DMS153 treated with DMSO at 0.1 percent for 48 hours (cell line): ENCODE results near the gene SRGAP3.

Source experiments
- DNase-seq: peaks from one replicate; lab custom pipeline; 2025; ENCODE audit not compliant: unreplicated experiment; lab: John Stamatoyannopoulos, UW

SRGAP3 gene

DNA sequence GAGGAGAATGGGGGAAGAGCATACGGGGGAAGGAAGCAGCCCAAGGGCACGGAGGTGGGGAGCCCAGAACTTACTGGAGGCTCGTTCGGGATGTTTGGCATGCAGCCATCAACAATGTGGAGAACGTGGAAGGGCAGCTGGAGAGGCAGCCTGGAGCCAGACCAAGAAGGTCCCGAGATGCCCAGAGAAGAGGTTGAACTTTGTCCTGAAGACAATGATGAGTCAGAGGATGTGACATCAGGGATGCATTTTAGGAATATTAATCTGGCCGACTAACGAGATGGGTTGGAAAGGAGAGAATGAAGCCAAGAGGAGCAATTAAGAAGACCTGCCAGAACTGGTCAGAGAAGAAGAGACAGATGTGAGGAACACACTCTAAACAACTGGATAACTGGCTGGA is 98.2 kb downstream of the SRGAP3 start:
- DNase-seq: no peak

GRCh38 chr3:9149566-9149965 is 99.9 kb downstream of the SRGAP3 start:
- DNase-seq: no peak

- DNase-seq: no peak
These were observed 101.6 kb downstream of the SRGAP3 start for GRCh38 chr3:9147896-9148266.

GRCh38 chr3:9147215-9147895 is 102.1 kb downstream of the SRGAP3 start:
- no peak for DNase-seq

DNA sequence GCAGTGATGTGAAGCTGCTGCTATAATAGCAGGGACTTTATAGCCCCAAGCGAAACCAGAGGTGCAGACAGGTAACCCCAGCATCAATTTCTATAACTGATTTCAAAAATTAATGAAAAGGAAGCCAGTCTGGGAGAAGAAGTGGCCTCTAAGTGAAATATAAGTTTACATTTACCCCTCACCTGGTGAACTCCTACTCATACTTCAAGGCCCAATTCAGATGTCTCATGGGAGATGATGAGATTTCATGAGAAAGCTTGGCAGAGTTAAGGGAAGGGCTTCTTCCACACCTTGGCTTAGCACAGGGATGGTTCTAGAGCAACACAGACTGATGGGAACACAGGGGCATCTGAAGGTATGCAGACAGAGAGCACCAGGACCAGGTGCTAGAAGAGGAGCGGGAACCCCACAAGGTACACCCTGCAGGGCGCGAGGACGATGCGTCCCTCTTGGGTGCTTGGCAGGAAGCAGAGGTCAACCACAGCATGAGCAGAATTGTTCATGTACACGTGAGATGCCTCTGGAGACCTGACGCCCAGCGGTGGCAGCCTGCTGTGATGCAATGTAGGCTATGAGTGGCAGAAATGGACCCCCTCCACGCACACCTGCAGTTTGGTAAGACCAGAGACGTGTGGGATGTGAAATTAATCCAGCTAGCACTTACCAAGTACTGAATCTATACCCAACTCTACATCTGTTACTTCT is 102.9 kb downstream of the SRGAP3 start:
- no peak for DNase-seq

GRCh38 chr3:9143184-9143583 is 106.3 kb downstream of the SRGAP3 start:
- no peak for DNase-seq

- DNase-seq: no peak
These were observed 107.1 kb downstream of the SRGAP3 start for GRCh38 chr3:9142362-9142761.

DNA sequence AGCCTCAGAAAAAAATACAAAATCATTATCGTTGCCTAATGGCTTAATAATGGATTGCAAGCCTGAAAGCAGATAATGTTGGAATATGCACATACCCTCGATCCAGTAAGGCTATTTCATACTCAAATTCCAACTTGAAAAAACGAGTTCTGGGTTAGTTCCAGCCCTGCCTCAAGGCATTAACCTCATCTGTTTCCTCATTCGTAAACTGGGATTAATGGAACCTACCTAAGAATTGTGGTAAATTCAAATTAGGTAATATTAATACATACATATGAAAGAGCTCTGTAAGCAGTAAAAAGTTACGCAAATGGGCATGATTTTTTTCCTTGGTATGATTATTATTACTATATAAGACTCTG is 107.5 kb downstream of the SRGAP3 start:
- DNase-seq: no peak

- no peak for DNase-seq
These were observed 110.1 kb downstream of the SRGAP3 start for GRCh38 chr3:9139366-9139765.

GRCh38 chr3:9137676-9138075 is 111.8 kb downstream of the SRGAP3 start:
- no peak for DNase-seq

DNA sequence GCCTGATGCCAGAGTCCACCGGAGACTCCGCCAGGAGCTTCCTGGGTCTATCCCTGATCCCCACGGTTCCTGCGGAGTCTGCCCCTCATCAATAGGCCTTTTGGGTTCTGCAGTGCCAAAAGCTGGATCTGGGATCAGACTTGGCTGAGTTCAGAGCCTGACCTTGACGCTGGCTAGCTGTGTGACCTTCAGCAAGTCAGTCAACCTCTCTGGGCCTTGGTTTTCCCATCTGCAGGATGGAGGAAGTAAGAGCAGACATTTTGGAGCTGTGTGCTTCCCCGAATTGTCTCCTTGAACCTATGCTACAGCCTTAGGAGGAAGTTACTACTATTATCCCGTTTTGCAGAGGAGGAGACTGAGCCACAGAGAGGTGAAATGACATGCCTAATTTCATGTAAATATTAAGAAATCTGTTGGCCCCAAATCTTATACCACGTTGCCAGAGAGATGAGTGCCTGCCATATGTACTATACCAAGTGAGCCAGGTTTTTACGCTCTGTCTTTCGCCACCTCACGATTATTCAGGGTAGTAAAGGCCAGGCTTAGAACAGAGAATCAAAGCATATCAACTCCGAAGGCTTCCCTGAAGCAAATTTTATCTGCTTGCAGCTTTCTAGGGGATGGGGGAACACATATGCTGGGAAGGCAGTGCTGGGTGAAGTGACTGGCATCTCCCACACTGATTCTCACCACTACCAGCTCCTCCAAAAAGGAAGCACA is 112.5 kb downstream of the SRGAP3 start:
- DNase-seq: no peak

DNA sequence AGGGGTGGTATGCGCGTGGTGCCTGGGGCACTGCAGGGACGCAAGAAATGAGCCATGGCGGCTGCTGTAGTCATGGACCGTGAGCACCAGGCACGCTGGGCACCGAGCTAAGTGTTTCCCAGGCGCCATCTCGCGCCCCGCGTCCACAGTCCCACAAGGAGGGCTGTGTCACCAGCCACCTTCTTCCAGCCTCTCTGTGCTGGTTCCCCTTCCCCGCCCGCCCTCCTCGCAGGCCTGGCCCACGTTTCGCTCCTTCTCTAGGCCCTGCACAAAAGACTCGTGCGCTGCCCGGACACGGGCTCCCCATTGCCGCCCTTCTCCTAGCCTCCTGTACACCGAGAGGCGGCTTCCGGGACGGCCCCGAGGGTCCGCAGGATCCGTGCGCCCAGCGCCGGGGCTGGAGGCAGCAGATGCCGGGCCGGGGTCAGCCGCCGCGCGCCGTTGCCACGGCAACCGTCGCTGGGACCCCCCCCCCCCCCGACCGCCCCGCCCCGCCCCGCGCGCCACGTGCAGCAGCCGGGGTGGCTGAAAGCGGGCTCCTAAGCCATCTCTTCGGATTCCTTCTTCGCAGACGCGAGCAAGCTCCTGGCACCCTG is 113.4 kb downstream of the SRGAP3 start:
- DNase-seq: no peak

- no peak for DNase-seq
These were observed 113.9 kb downstream of the SRGAP3 start for GRCh38 chr3:9135526-9135925.

GRCh38 chr3:9133656-9134055 is 115.8 kb downstream of the SRGAP3 start:
- no peak for DNase-seq

- no peak for DNase-seq
These were observed 118.8 kb downstream of the SRGAP3 start for GRCh38 chr3:9130345-9131305.

DNA sequence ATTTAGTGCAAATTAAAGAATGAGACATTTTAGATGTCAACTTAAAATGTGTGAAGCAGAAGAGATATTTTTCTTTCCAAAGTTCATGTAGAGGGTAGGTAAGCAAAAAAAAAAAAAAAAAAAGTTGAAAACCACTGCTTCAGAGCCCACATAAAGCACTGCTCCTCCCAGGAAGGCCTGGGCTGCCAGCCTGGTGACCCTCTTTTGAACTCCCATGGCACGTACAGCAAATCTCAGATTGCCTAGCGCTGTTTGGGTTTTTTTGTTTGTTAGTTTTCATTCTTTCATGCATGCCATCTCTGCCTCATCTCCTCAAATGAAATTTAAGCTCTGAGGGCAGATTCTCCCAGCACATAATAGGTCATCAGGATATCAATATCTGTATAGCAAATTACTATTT is 120.1 kb downstream of the SRGAP3 start:
- no peak for DNase-seq

DNA sequence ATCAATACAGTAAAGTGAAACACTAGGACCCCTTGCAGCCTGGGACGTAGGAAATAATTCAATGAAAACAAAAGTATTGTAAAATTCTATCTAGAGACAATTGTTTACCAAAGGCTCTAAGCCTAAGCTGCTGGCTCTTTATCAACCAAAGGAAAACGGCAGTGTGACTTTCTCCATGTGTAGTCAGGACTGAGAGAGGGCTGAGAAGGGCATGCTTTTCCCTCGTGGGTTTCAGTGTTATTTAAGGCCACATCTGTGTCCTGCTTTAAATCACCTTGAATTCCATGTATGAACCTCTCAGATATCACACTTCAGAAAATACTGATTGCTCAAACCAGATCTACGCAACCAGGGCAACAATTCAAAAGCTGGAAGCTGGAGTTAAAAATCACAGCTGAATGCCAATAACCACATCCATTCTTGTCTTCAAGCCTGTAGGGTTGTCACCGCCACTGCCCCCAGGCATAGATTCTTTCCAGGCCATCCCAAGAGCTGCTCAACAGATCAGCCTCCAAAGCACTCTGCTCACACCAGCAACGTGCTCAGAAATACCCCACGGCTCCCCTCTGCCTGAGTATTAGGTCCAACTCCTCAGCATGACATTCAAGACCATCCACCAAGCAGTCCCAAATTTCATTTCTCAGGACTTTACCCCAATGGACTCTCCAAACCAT is 124.0 kb downstream of the SRGAP3 start:
- no peak for DNase-seq

DNA sequence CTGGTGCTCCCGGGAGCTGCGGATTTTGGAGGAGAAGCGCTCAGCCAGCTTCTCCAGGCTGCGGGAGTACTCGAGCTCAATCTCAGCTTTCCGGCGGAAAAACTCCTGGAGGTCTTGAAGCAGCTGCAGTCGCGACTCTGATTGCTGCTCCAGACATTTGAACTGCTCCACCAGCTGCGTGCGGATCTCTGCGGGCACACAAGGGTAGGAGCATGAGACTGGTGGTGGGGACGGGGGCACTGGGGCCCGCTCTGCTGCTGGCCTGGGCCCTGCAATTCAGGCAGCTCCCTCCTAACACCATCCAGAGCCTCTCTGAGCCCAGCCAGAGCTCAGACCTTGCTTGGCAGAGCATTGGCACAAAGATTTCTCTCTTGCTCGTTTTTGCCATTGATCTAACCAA is 124.7 kb downstream of the SRGAP3 start:
- DNase-seq: no peak

GRCh38 chr3:9123840-9124239 is 125.6 kb downstream of the SRGAP3 start:
- no peak for DNase-seq

DNA sequence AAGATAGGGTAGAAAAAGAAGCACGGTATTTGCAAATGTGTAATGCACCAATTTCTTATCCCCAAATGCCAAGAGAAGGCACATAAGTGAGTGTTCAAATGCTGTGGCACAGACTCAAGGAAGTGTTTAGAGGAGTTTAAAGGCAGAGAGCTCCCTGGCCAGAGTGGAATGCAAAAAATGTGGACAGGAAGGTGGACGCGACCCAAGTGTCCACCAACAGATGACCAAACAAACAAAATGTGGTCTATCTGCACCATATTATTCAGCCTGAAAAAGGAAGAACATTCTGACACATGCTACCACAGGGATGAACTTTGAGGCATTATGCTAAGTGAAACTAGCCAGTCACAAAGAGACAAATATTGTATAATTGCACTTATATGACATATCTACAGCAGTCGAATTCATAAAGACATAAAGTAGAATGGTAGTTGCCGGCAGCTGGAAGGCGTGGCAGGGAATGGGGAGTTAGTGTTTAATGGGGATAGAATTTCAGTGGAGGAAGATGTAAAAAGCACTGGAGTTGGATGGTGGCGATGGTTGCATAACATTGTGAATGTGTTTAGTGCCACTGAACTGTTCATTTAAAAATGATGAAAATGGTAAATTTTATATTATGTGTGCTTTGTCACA is 126.6 kb downstream of the SRGAP3 start:
- DNase-seq: no peak
